ENCODE results near the gene IL4.

The IL4 gene

DNA sequence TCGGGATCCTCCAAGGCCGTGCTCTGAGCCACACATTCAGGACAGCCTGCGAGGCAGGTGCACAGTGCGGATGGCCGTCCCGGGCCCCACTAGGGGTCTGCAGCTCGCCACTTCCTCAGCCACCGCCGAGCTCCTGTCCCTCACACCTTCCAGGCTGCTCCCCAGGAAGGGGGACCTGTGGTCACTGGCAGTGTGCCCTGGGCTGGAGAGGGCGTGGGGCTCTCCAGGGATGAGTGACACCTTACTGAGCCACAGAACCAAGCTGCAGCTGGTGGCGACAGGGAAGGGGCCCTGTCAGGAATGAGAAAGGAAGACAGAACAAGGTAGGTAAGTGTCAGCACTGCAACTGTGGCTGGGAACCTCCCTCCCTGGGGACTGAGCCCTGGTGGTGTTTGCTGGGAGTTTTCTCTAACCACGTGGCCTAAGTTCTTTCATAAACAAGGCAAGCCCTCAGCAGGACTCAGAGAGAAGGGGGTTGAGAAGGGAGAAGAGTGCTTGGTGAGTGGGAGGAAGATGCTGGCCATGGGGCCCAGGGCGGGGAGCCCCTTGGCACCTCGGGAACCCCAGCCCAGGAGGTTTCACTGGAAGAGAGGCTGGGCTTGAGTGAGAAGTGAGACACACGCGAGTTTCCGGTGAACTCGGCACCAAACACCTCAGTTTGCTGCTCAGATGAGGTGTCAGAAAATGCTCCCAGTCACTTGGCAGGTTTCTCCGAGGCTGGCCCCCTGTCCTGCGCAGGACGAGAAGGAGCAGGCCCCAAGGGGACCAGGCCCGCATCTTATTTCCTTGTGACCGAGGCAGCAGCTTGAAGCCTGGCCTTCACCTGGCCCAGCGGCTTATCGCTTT lies 10.6 kb upstream of the IL4 start:
- TF ChIP-seq, protein P1, sequence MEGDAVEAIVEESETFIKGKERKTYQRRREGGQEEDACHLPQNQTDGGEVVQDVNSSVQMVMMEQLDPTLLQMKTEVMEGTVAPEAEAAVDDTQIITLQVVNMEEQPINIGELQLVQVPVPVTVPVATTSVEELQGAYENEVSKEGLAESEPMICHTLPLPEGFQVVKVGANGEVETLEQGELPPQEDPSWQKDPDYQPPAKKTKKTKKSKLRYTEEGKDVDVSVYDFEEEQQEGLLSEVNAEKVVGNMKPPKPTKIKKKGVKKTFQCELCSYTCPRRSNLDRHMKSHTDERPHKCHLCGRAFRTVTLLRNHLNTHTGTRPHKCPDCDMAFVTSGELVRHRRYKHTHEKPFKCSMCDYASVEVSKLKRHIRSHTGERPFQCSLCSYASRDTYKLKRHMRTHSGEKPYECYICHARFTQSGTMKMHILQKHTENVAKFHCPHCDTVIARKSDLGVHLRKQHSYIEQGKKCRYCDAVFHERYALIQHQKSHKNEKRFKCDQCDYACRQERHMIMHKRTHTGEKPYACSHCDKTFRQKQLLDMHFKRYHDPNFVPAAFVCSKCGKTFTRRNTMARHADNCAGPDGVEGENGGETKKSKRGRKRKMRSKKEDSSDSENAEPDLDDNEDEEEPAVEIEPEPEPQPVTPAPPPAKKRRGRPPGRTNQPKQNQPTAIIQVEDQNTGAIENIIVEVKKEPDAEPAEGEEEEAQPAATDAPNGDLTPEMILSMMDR (conservative IDR thresholded peaks at IDR 0.05; ENCODE audit: control insufficient read depth, insufficient read depth, low read depth, low read length) = no peak
- DNase-seq (ENCODE audit: low read depth) = no peak
- no peak overlapping the region for H3K4me3 ChIP-seq (ENCODE audit: control insufficient read depth, low read depth, low read length)

DNA sequence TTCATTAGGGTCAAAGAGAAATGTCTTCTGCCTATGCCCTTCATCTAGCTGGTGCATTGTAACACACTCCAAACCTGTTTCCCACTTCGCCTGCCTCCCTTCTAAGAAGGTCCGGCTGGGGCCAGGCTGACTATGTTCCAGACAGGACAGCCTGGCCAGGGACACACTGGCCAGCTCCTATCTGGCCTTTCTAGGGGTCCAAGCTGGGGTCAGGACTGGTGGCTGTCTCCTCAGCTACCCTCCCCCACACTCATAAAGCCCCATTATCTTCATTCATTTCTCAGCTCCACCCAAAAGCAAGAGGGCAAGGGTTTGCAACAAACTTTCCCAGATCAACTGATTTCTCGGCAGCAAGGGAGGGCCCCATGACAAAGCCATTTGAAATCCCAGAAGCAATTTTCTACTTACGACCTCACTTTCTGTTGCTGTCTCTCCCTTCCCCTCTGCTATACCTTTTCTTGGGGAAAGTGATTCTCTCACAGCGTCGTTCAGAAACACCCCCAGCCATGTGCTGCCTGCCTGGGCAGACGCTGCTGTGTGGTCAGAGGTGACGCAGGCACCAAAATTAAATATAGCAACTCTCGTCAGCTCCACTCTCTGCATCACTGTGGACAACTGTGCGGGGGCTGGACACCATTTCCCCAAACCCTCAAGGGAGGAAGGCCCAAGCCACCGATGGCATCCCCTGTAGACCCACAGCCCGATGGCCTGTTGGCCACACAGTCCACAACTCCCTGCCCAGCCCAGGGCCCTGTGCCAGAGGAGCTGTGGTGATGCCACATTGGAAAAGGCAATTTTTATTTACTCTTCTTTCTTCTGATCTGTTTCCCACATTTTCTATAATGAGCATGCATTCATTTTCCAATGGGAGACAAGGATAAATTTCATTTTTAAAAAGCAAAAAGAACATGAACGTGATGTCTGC lies 9.8 kb upstream of the IL4 start:
- DNase-seq (ENCODE audit: low read depth) = no peak
- no peak overlapping the region for H3K4me3 ChIP-seq (ENCODE audit: control insufficient read depth, low read depth, low read length)

DNA sequence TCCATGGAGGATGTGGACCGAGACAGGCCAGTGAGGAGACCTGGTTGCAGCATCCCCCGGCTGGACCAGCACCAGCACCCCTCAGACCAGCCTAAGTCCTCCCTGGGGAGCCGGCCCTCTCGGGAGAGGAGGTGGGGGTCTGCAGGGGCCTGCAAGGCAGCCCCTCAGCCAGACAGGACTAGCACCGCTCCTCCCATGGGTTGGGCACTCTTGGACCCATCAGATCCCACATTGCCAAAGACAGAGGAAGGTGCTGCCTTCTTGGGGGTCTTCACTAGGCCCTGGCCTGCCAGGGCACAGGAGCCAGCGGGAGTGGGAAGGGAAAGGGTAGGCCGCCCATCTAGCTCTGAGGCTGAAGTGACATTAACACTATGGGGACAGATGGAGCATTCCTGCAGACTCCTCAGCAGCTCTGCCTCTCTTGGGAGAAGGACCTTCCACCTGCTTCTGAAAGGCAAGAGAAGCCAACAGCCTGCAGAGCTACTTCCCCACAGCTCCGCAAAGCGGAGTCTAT lies 9.0 kb upstream of the IL4 start:
- no peak overlapping the region for H3K4me3 ChIP-seq (ENCODE audit: control insufficient read depth, low read depth, low read length)
- DNase-seq (ENCODE audit: low read depth) = no peak
- TF ChIP-seq, protein P1 (conservative IDR thresholded peaks at IDR 0.05; ENCODE audit: control insufficient read depth, insufficient read depth, low read depth, low read length) = no peak

More for the DNA sequence above, 9.8 kb upstream of the IL4 start:
- TF ChIP-seq, protein P1 (conservative IDR thresholded peaks at IDR 0.05; ENCODE audit: control insufficient read depth, insufficient read depth, low read depth, low read length) = no peak

DNA sequence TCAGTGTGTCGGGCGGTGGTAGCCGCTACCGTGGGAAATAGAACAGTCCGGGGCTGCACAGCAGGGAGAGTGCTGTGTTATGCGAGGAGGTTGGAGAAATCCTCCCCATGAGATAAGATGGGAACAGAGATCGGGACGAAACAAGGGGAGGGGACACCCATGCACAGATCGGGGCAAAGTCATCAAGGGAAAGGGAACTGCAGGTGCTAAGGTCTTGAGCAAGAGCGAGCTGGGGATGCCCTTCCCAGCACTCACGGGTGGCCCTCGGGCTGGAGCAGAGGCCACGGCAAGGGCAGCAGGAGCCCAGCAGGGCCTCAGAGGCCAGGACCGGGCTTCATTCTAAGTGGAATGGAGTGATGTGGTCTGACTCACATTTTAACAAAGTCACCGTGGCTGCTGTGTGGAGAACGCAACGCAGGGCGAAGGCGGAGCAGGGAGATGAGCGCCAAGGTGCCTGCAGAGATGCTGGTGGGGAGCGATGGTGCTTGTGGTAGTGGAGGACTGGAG lies 8.2 kb upstream of the IL4 start:
- no peak for DNase-seq (ENCODE audit: low read depth)
- TF ChIP-seq, protein P1 (conservative IDR thresholded peaks at IDR 0.05; ENCODE audit: control insufficient read depth, insufficient read depth, low read depth, low read length) = no peak
- no peak overlapping the region for H3K4me3 ChIP-seq (ENCODE audit: control insufficient read depth, low read depth, low read length)

DNA sequence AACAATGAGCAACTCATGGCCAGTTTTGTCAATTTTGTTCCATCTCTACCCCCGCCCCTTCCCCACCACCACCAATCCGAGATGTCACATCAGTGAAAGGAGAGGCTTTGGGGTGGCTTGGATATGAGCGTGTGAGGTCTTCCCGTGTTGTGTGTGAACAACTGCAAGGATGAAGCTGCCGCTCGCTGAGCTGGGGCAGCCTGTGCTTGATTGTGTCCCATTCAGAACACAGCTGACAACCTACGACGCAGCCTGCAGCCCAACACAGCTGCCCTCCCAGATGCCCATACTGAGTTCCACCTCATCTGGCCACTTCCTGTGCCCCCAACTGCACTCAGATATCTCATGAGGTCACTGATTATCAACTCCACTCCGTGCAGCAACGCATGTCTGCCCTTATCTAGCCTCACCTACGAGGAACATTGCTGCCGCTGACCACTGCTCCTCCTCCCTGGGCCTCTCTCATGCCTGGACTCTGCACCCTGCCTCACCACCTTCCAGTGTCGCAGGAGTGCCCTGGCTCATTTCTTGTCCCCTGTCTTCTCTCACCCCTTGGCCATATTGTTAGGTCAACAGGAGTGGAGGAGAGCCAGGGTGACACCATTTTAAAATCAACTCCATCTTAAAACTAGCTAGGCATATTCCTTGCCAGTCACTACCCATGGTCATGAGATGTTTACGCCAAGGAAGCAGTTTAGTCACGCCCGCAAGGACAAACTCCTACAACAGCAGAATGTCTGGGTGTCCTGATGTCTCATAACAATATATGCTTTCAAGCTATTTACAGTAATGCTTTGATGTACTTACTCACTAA lies 7.3 kb upstream of the IL4 start:
- TF ChIP-seq, protein P1 (conservative IDR thresholded peaks at IDR 0.05; ENCODE audit: control insufficient read depth, insufficient read depth, low read depth, low read length) = no peak
- no peak for DNase-seq (ENCODE audit: low read depth)
- no peak overlapping the region for H3K4me3 ChIP-seq (ENCODE audit: control insufficient read depth, low read depth, low read length)

DNA sequence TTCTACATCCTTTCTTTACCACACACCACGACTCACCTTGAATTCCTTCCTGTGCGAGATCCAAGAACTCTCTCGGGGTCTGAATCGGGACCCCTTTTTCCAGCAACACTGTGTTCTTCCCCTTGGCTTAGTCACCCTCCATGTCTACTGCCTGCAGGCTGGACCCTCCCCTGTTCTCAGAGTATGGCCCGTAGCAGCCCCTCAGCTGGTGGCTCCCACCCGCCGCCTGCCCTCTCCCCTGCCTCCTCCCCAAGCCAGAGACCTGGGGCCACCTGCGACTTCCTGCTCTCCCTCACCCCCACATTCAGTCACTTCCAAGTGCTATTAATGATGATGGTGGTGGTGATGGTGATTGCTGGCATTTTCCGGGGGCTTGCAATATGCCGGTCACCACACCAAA lies 6.5 kb upstream of the IL4 start:
- TF ChIP-seq, protein P1 (conservative IDR thresholded peaks at IDR 0.05; ENCODE audit: control insufficient read depth, insufficient read depth, low read depth, low read length) = no peak
- no peak overlapping the region for H3K4me3 ChIP-seq (ENCODE audit: control insufficient read depth, low read depth, low read length)
- no peak for DNase-seq (ENCODE audit: low read depth)
